ENCODE measurements around the gene NARS2.

NARS2 gene

GRCh38 chr11:78586452-78587046, 11.9 kb upstream of the NARS2 start:
- H3K4me1 ChIP-seq (ENCODE audit: low read length) = no peaks in the 10 kb centered on the region
- H2AFZ ChIP-seq (ENCODE audit: low read length) = no peak overlapping the region
- H3K9ac ChIP-seq (ENCODE audit: low read length) = no peak overlapping the region
- H3K4me3 ChIP-seq (ENCODE audit: low read length) = no peak overlapping the region
- H3K9me3 ChIP-seq (replicated peaks; ENCODE audit: insufficient read depth, low read length) = no peaks in the 10 kb centered on the region
- no peak overlapping the region for H3K4me2 ChIP-seq (ENCODE audit: low read depth, low read length)
- H3K79me2 ChIP-seq (ENCODE audit: low read length) = no peaks in the 10 kb centered on the region
- H4K20me1 ChIP-seq (ENCODE audit: insufficient read depth, low read length) = no peaks in the 10 kb centered on the region
- H3K27ac ChIP-seq (ENCODE audit: low read length) = no peak overlapping the region
- peak; percentile 57 for DNase-seq
- H3K36me3 ChIP-seq (replicated peaks; ENCODE audit: insufficient read depth, low read length) = no peaks in the 10 kb centered on the region
- no peaks in the 10 kb centered on the region for H3K9me2 ChIP-seq (replicated peaks; ENCODE audit: insufficient read depth, low read length)
- no peaks in the 10 kb centered on the region for H3F3A ChIP-seq (ENCODE audit: insufficient read depth, low read length)
- no peaks in the 10 kb centered on the region for H3K27me3 ChIP-seq (replicated peaks; ENCODE audit: insufficient read depth, low read length)
- TF ChIP-seq EZH2 (optimal IDR thresholded peaks at IDR 0.05; ENCODE audit: low read depth, low read length) (no peak), CTCF (IDR thresholded peaks at IDR 0.05; ENCODE audit: low read length) (peak; percentile 65)

- H3K27me3 ChIP-seq (replicated peaks; ENCODE audit: insufficient read depth, low read length) = no peaks in the 10 kb centered on the region
- H2AFZ ChIP-seq (ENCODE audit: low read length) = no peak overlapping the region
- H3K9me2 ChIP-seq (replicated peaks; ENCODE audit: insufficient read depth, low read length) = no peaks in the 10 kb centered on the region
- TF ChIP-seq CTCF (IDR thresholded peaks at IDR 0.05; ENCODE audit: low read length) (no peak), EZH2 (optimal IDR thresholded peaks at IDR 0.05; ENCODE audit: low read depth, low read length) (no peak), EZH2phosphoT487 (IDR thresholded peaks at IDR 0.05; ENCODE audit: low read length) (no peak)
- H3K9me3 ChIP-seq (replicated peaks; ENCODE audit: insufficient read depth, low read length) = no peaks in the 10 kb centered on the region
- DNase-seq = no peak
- no peaks in the 10 kb centered on the region for H3K4me1 ChIP-seq (ENCODE audit: low read length)
- H3K4me3 ChIP-seq (ENCODE audit: low read length) = no peak overlapping the region
- H3K27ac ChIP-seq (ENCODE audit: low read length) = no peak overlapping the region
- no peak overlapping the region for H3K9ac ChIP-seq (ENCODE audit: low read length)
- no peak overlapping the region for H3K4me2 ChIP-seq (ENCODE audit: low read depth, low read length)
- no peaks in the 10 kb centered on the region for H4K20me1 ChIP-seq (ENCODE audit: insufficient read depth, low read length)
- H3K36me3 ChIP-seq (replicated peaks; ENCODE audit: insufficient read depth, low read length) = no peaks in the 10 kb centered on the region
- H3K79me2 ChIP-seq (ENCODE audit: low read length) = no peaks in the 10 kb centered on the region
- no peaks in the 10 kb centered on the region for H3F3A ChIP-seq (ENCODE audit: insufficient read depth, low read length)
Measured at GRCh38 chr11:78583889-78584288, 9.2 kb upstream of the NARS2 start.

GRCh38 chr11:78577495-78577894, 2.8 kb upstream of the NARS2 start:
- H3K9ac ChIP-seq (ENCODE audit: low read length) = no peak overlapping the region
- TF ChIP-seq CTCF (IDR thresholded peaks at IDR 0.05; ENCODE audit: low read length) (no peak), EZH2phosphoT487 (IDR thresholded peaks at IDR 0.05; ENCODE audit: low read length) (no peak), EZH2 (optimal IDR thresholded peaks at IDR 0.05; ENCODE audit: low read depth, low read length) (no peak)
- H3K27ac ChIP-seq (ENCODE audit: low read length) = no peak overlapping the region
- H3K79me2 ChIP-seq (ENCODE audit: low read length) = peaks cover 20% of the 10 kb centered on the region
- no peaks in the 10 kb centered on the region for H3K4me1 ChIP-seq (ENCODE audit: low read length)
- H3F3A ChIP-seq (ENCODE audit: insufficient read depth, low read length) = no peaks in the 10 kb centered on the region
- no peak overlapping the region for H2AFZ ChIP-seq (ENCODE audit: low read length)
- no peak for DNase-seq
- no peak overlapping the region for H3K4me2 ChIP-seq (ENCODE audit: low read depth, low read length)
- H3K27me3 ChIP-seq (replicated peaks; ENCODE audit: insufficient read depth, low read length) = no peaks in the 10 kb centered on the region
- H3K36me3 ChIP-seq (replicated peaks; ENCODE audit: insufficient read depth, low read length) = no peaks in the 10 kb centered on the region
- H4K20me1 ChIP-seq (ENCODE audit: insufficient read depth, low read length) = no peaks in the 10 kb centered on the region
- no peaks in the 10 kb centered on the region for H3K9me3 ChIP-seq (replicated peaks; ENCODE audit: insufficient read depth, low read length)
- H3K4me3 ChIP-seq (ENCODE audit: low read length) = no peak overlapping the region
- no peaks in the 10 kb centered on the region for H3K9me2 ChIP-seq (replicated peaks; ENCODE audit: insufficient read depth, low read length)
